C4-2B (cell line): ENCODE results near the gene LAPTM5.

Experiments used
- CTCF ChIP-seq: fragments of 450-650 bp; conservative IDR thresholded peaks from 2 replicates; pipeline ENCODE4 v1.5.1; 2017; ENCODE audit warnings: mild to moderate bottlenecking
- ZFX ChIP-seq: fragments of 450-650 bp; IDR thresholded peaks from 2 replicates; pipeline ENCODE4 v1.6.1; 2017

GRCh38 chr1:30801771-30802198, 44.2 kb upstream of the LAPTM5 start:
- TF ChIP-seq CTCF (peak; percentile 98), ZFX (no peak)
